HepG2 (cell line): ENCODE results near the gene VAC14. TPM values are rescaled to one million over a fixed set of nuclear protein-coding genes. Genes with fewer than 3 reads are reported as not detected.

Source experiments
- ATAC-seq: fragments of 200-7000 bp; cut with Tn5 transposase; 3 replicates; pipeline ENCODE4 v1.9.1; 2020; ENCODE audit warnings: mild to moderate bottlenecking, moderate library complexity
- BruUV-seq: library from RNA; stranded (reverse); fragments of 400-500 nt; replicated peaks from 2 replicates; lab custom pipeline; 2021; lab: Mats Ljungman, UMichigan
- CTCF ChIA-PET: fragments of 300-600 bp; formaldehyde crosslinking; extraction: SDS; loops from one replicate; lab custom pipeline; 2021; ENCODE audit warnings: low total read pairs, inconsistent platforms, low intra/inter-chr PET ratio; lab: Yijun Ruan, JAX
- POLR2A ChIA-PET: fragments of 350-600 bp; sonication (Branson Sonifier 250); formaldehyde crosslinking; loops from one replicate; lab custom pipeline; 2020; ENCODE audit warnings: antibody characterized with exemption, inconsistent platforms; lab: Yijun Ruan, JAX
- DNase-seq: peaks from one replicate; pipeline ENCODE4 v3.0.0-alpha.2; 2015; ENCODE audit warnings: low spot score
- FAIRE-seq: peaks from 3 replicates; lab custom pipeline; 2011; peaks lifted over from hg19 to GRCh38; lab: Jason Lieb, UNC
- H2AFZ ChIP-seq: one replicate; pipeline ENCODE4 v1.6.1; 2011; ENCODE audit warnings: low read length, inconsistent platforms
- H3K27ac ChIP-seq: fragments of 300-600 bp; 3 replicates; pipeline ENCODE4 v1.8.0; 2011; ENCODE audit warnings: mixed run types, mild to moderate bottlenecking, mixed read lengths, low read length, inconsistent platforms; ENCODE audit not compliant: insufficient read depth; ENCODE audit errors: extremely low read length
- H3K27me3 ChIP-seq, 2 experiments: fragments of 200-600 bp in 1 of 2; 2 replicates in 1 of 2; 3 replicates in 1 of 2; pipeline versions ENCODE4 v1.6.0 to v1.8.0; 2011; ENCODE audit warnings: low read length in 2 of 2, mild to moderate bottlenecking in 2 of 2, moderate library complexity in 2 of 2, inconsistent platforms in 1 of 2; ENCODE audit not compliant: insufficient read depth in 2 of 2, control insufficient read depth in 1 of 2
- H3K36me3 ChIP-seq, 2 experiments: fragments of 200-600 bp in 1 of 2; replicated peaks in 1 of 2; 2 replicates in 1 of 2; 3 replicates in 1 of 2; pipeline versions ENCODE4 v1.5.1 to v1.8.0; 2011; ENCODE audit warnings: low read length in 2 of 2, inconsistent platforms in 1 of 2; ENCODE audit not compliant: insufficient read depth in 2 of 2, control insufficient read depth in 1 of 2
- H3K4me1 ChIP-seq: 2 replicates; pipeline ENCODE4 v1.5.1; 2012; ENCODE audit warnings: low read length, inconsistent platforms; ENCODE audit not compliant: insufficient read depth
- H3K4me2 ChIP-seq: 2 replicates; pipeline ENCODE4 v1.6.0; 2011; ENCODE audit warnings: low read depth, low read length, inconsistent platforms
- H3K4me3 ChIP-seq, 3 experiments: fragments of 200-600 bp in 1 of 3; sonication (generic), shearing (Covaris generic) in 1 of 3; replicated peaks in 1 of 3; 2 replicates each; pipeline ENCODE4 v1.5.1; 2011 to 2016; ENCODE audit warnings: low read length in 3 of 3, inconsistent platforms in 2 of 3, low read depth in 2 of 3, mild to moderate bottlenecking in 2 of 3, control low read depth in 1 of 3, mixed read lengths in 1 of 3; ENCODE audit not compliant: insufficient read depth in 1 of 3
- H3K79me2 ChIP-seq: one replicate; pipeline ENCODE4 v1.6.1; 2011; ENCODE audit warnings: low read length, inconsistent platforms; ENCODE audit not compliant: insufficient read depth
- H3K9ac ChIP-seq: 2 replicates; pipeline ENCODE4 v1.6.0; 2011; ENCODE audit warnings: mild to moderate bottlenecking, low read depth, low read length, inconsistent platforms; ENCODE audit not compliant: insufficient read depth
- H3K9me3 ChIP-seq: 2 replicates; pipeline ENCODE4 v1.5.1; 2012; ENCODE audit warnings: mild to moderate bottlenecking, low read length
- H4K20me1 ChIP-seq: 2 replicates; pipeline ENCODE4 v1.6.0; 2011; ENCODE audit warnings: inconsistent platforms, mild to moderate bottlenecking, low read length, moderate library complexity; ENCODE audit not compliant: insufficient read depth
- ATAD3A ChIP-seq: sonication (generic); formaldehyde crosslinking; IDR thresholded peaks from 2 replicates; pipeline ENCODE4 v1.4.0; 2020; ENCODE audit warnings: missing genetic modification reagents
- ESRRA ChIP-seq: sonication (generic); formaldehyde crosslinking; IDR thresholded peaks from 2 replicates; pipeline ENCODE4 v1.5.1; 2020; ENCODE audit warnings: mild to moderate bottlenecking, low read depth, missing genetic modification reagents
- ISX ChIP-seq: sonication (generic); formaldehyde crosslinking; conservative IDR thresholded peaks from 2 replicates; pipeline ENCODE4 v1.5.0; 2020; ENCODE audit warnings: missing genetic modification reagents
- MZF1 ChIP-seq: sonication (generic); formaldehyde crosslinking; IDR thresholded peaks from 2 replicates; pipeline ENCODE4 v1.8.1; 2023; ENCODE audit warnings: mild to moderate bottlenecking, missing genetic modification reagents, borderline replicate concordance
- SYNCRIP ChIP-seq: fragments of 200-400 bp; formaldehyde crosslinking; IDR thresholded peaks from 2 replicates; pipeline ENCODE4 v1.6.1; 2018; ENCODE audit warnings: mild to moderate bottlenecking, low read depth, low read length; ENCODE audit not compliant: insufficient read depth
- ZFP1 ChIP-seq: IDR thresholded peaks from 2 replicates; pipeline ENCODE4 v1.6.1; 2016
- ZFP36L2 ChIP-seq: sonication (generic); formaldehyde crosslinking; IDR thresholded peaks from 2 replicates; pipeline ENCODE4 v1.4.0; 2020; ENCODE audit warnings: missing genetic modification reagents
- ZNF564 ChIP-seq: sonication (generic); formaldehyde crosslinking; IDR thresholded peaks from 2 replicates; pipeline ENCODE4 v1.8.1; 2023; ENCODE audit warnings: mild to moderate bottlenecking, missing genetic modification reagents
- WGBS: methylation state at CpG from one replicate; pipeline ENCODE4 v1.1.6; 2017; ENCODE audit warnings: low lambda C conversion rate; 5-methylcytosine and 5-hydroxymethylcytosine counted together
- in situ Hi-C: cut with HindIII; loops from 2 replicates; pipeline ENCODE4 v1.10.0; 2017; ENCODE audit warnings: low pct_unique_long_range_greater_than_20kb; ENCODE audit not compliant: extremely low pct_ligation_motif_present
- intact Hi-C: fragments of 100-400 bp; cut with micrococcal nuclease; formaldehyde crosslinking; loops from one replicate; pipeline ENCODE4 v1.10.0; 2022; ENCODE audit not compliant: unreplicated experiment
- polyA plus RNA-seq, 8 experiments: library from polyadenylated mRNA; depleted of rRNA in 3 of 8; stranded (reverse) in 7 of 8; unstranded in 1 of 8; fragments of >200 nt; fragmentation: Illumina TruSeq in 4 of 8; extraction: Trizol in 4 of 8; gene quantifications; 2 replicates each; pipeline versions ENCODE4 v1.2.1 to v1.2.3, GENCODE V29; 2011 to 2016; ENCODE audit warnings: low read depth in 4 of 8, missing spikeins in 1 of 8, mixed read lengths in 1 of 8; ENCODE audit not compliant: insufficient read depth in 1 of 8
- total RNA-seq, 5 experiments: library from RNA; depleted of rRNA; stranded (reverse); fragments of >200 nt; fragmentation: Illumina TruSeq; extraction: Trizol; gene quantifications; 2 replicates each; pipeline ENCODE4 v1.2.3, GENCODE V29; 2016; ENCODE audit warnings: low read depth in 1 of 5
- TF ChIP-seq, protein P1 (sequence below): IDR thresholded peaks from 2 replicates; pipeline ENCODE4 v1.6.1; 2012; ENCODE audit warnings: inconsistent platforms
- TF ChIP-seq, protein P2 (sequence below): sonication (generic); formaldehyde crosslinking; IDR thresholded peaks from 2 replicates; pipeline ENCODE4 v1.4.0; 2020; ENCODE audit warnings: mild to moderate bottlenecking, missing genetic modification reagents
- TF ChIP-seq, protein P3 (sequence below): sonication (generic); formaldehyde crosslinking; IDR thresholded peaks from 2 replicates; pipeline ENCODE4 v1.4.0; 2020; ENCODE audit warnings: low read depth, mild to moderate bottlenecking, missing genetic modification reagents
- TF ChIP-seq, protein P4 (sequence below): sonication (generic); formaldehyde crosslinking; IDR thresholded peaks from 2 replicates; pipeline ENCODE4 v1.5.1; 2020; ENCODE audit warnings: mild to moderate bottlenecking, moderate library complexity, missing genetic modification reagents
- TF ChIP-seq, protein P5 (sequence below): sonication (generic); formaldehyde crosslinking; IDR thresholded peaks from 2 replicates; pipeline ENCODE4 v1.4.0; 2020; ENCODE audit warnings: mild to moderate bottlenecking, low read depth, missing genetic modification reagents
- TF ChIP-seq, protein P6 (sequence below): sonication (generic); formaldehyde crosslinking; IDR thresholded peaks from 2 replicates; pipeline ENCODE4 v1.8.0; 2022; ENCODE audit warnings: missing genetic modification reagents, mild to moderate bottlenecking, borderline replicate concordance

Gene VAC14
- total and polyA plus RNA-seq, 2 of the 13 experiments (the other 11 are each of a cell fraction or from before 2014, with no cell fraction given) = 23.5 to 24.6 TPM

DNA sequence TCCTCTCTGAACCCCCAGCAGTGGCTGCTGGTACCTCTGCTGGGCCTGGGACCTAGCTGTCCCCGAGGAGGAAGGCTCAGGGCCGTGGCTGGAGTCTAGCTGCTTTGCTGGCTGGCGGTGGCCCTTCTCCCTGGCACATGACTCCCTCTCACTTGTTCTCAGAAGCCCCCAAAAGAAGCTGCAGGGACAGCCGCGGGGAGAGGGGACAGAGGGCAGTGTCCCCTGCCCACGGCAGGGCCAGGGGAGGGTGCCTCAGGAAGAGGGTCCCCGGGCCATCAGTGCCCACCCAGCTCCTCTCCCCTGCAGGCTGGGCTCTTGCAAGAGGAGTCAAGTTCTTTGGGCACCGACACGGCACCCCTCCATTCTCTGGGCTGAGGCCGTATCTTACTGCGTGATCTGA, 46.6 kb downstream of the VAC14 start (continued):
- TF ChIP-seq, protein P1, sequence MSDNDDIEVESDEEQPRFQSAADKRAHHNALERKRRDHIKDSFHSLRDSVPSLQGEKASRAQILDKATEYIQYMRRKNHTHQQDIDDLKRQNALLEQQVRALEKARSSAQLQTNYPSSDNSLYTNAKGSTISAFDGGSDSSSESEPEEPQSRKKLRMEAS = no peak
- TF ChIP-seq ZFP36L2 (CRISPR knock-in tag) (no peak), ZFP1 (CRISPR knock-in tag) (no peak), SYNCRIP (no peak)

DNA sequence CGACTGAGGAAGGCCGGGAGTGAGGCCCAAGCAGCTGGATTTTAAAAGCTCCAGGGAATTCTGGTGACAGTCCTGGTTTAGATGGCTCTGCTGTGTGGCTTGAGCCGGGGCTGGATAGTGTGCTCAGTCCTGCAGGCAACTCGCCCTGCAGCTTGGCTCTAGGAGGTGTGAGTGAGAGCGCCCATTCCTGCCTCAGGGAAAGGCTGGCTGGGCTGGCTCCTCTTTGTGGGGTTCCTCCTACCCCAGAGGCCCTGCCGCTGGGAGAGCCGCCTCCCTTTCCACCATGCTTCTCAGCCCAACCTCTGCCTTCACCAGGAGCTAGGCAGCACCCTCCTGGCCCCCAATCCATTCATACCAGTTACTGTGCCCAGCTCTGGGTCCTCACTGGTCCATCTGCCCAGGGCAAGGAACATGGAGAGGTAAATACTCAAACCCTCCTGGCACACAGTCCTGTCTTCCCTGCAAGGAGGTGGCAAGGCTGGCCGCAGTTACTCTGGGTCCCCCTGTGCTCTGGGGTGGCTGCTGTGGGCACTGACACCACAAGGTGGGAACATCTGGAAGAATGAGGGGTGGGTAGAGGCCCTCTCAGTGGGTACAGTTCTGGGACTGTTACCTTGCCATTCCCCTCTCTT, 47.1 kb downstream of the VAC14 start:
- no peak overlapping the region for H3K9ac ChIP-seq
- no peak overlapping the region for H2AFZ ChIP-seq
- DNase-seq = no peak
- H3K4me1 ChIP-seq = peaks cover 16% of the 10 kb centered on the region
- H3K4me2 ChIP-seq = no peak overlapping the region
- H3K27me3 ChIP-seq = no peaks in the 10 kb centered on the region
- no peak overlapping the region for H3K27ac ChIP-seq
- no TSS peak for BruUV-seq
- in situ Hi-C loops (no loop called here), intact Hi-C loops (no loop called here)
- WGBS = 98% methylated on average over 7 of the region's 8 CpGs
- POLR2A ChIA-PET = no interaction called here
- CTCF ChIA-PET = no interaction called here
- no peaks in the 10 kb centered on the region for H3K79me2 ChIP-seq
- FAIRE-seq = no peak
- no peaks in the 10 kb centered on the region for H4K20me1 ChIP-seq
- H3K36me3 ChIP-seq = peaks cover 10 to 28% of the 10 kb centered on the region in 2 experiments; a peak in 4 of 5 replicates
- ATAC-seq = no peak
- no peaks in the 10 kb centered on the region for H3K9me3 ChIP-seq
- H3K4me3 ChIP-seq = no peak overlapping the region
- TF ChIP-seq ESRRA (CRISPR knock-in tag) (no peak), ATAD3A (no peak), MZF1 (CRISPR knock-in tag) (no peak), ZNF564 (no peak), ISX (no peak)
- TF ChIP-seq, protein P2, sequence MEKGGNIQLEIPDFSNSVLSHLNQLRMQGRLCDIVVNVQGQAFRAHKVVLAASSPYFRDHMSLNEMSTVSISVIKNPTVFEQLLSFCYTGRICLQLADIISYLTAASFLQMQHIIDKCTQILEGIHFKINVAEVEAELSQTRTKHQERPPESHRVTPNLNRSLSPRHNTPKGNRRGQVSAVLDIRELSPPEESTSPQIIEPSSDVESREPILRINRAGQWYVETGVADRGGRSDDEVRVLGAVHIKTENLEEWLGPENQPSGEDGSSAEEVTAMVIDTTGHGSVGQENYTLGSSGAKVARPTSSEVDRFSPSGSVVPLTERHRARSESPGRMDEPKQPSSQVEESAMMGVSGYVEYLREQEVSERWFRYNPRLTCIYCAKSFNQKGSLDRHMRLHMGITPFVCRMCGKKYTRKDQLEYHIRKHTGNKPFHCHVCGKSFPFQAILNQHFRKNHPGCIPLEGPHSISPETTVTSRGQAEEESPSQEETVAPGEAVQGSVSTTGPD (CRISPR knock-in tag) = no peak
- TF ChIP-seq, protein P3, sequence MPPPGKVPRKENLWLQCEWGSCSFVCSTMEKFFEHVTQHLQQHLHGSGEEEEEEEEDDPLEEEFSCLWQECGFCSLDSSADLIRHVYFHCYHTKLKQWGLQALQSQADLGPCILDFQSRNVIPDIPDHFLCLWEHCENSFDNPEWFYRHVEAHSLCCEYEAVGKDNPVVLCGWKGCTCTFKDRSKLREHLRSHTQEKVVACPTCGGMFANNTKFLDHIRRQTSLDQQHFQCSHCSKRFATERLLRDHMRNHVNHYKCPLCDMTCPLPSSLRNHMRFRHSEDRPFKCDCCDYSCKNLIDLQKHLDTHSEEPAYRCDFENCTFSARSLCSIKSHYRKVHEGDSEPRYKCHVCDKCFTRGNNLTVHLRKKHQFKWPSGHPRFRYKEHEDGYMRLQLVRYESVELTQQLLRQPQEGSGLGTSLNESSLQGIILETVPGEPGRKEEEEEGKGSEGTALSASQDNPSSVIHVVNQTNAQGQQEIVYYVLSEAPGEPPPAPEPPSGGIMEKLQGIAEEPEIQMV = no peak
- TF ChIP-seq, protein P4, sequence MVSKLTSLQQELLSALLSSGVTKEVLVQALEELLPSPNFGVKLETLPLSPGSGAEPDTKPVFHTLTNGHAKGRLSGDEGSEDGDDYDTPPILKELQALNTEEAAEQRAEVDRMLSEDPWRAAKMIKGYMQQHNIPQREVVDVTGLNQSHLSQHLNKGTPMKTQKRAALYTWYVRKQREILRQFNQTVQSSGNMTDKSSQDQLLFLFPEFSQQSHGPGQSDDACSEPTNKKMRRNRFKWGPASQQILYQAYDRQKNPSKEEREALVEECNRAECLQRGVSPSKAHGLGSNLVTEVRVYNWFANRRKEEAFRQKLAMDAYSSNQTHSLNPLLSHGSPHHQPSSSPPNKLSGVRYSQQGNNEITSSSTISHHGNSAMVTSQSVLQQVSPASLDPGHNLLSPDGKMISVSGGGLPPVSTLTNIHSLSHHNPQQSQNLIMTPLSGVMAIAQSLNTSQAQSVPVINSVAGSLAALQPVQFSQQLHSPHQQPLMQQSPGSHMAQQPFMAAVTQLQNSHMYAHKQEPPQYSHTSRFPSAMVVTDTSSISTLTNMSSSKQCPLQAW (CRISPR knock-in tag) = no peak
- TF ChIP-seq, protein P5, sequence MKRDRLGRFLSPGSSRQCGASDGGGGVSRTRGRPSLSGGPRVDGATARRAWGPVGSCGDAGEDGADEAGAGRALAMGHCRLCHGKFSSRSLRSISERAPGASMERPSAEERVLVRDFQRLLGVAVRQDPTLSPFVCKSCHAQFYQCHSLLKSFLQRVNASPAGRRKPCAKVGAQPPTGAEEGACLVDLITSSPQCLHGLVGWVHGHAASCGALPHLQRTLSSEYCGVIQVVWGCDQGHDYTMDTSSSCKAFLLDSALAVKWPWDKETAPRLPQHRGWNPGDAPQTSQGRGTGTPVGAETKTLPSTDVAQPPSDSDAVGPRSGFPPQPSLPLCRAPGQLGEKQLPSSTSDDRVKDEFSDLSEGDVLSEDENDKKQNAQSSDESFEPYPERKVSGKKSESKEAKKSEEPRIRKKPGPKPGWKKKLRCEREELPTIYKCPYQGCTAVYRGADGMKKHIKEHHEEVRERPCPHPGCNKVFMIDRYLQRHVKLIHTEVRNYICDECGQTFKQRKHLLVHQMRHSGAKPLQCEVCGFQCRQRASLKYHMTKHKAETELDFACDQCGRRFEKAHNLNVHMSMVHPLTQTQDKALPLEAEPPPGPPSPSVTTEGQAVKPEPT (CRISPR knock-in tag) = no peak
- TF ChIP-seq, protein P6, sequence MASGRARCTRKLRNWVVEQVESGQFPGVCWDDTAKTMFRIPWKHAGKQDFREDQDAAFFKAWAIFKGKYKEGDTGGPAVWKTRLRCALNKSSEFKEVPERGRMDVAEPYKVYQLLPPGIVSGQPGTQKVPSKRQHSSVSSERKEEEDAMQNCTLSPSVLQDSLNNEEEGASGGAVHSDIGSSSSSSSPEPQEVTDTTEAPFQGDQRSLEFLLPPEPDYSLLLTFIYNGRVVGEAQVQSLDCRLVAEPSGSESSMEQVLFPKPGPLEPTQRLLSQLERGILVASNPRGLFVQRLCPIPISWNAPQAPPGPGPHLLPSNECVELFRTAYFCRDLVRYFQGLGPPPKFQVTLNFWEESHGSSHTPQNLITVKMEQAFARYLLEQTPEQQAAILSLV (CRISPR knock-in tag) = no peak
